Trophoblast cell (in vitro differentiated cells and primary cell): ENCODE data around the gene SORCS1.

Experiments
- DNase-seq, 2 donors: peaks; one replicate each; pipeline ENCODE4 v3.0.0-alpha.2; 2016
- H2AFZ ChIP-seq: 2 replicates; pipeline ENCODE4 v1.6.1; 2013; ENCODE audit warnings: low read length, moderate library complexity, mild to moderate bottlenecking; ENCODE audit not compliant: insufficient read depth, poor library complexity
- H2AK5ac ChIP-seq: 2 replicates; pipeline ENCODE4 v1.6.1; 2013; ENCODE audit warnings: mild to moderate bottlenecking, low read length
- H2BK120ac ChIP-seq: 2 replicates; pipeline ENCODE4 v1.6.1; 2013; ENCODE audit warnings: low read length, mild to moderate bottlenecking, moderate library complexity; ENCODE audit not compliant: insufficient read depth, poor library complexity
- H2BK12ac ChIP-seq: 2 replicates; pipeline ENCODE4 v1.6.1; 2013; ENCODE audit warnings: mild to moderate bottlenecking, low read length, moderate library complexity
- H2BK5ac ChIP-seq: 2 replicates; pipeline ENCODE4 v1.6.1; 2013; ENCODE audit warnings: low read length, low read depth, moderate library complexity, mild to moderate bottlenecking; ENCODE audit not compliant: poor library complexity
- H3K14ac ChIP-seq: 2 replicates; pipeline ENCODE4 v1.6.1; 2013; ENCODE audit warnings: mild to moderate bottlenecking, low read length
- H3K18ac ChIP-seq: 2 replicates; pipeline ENCODE4 v1.6.1; 2013; ENCODE audit warnings: mild to moderate bottlenecking, low read length
- H3K23ac ChIP-seq: 2 replicates; pipeline ENCODE4 v1.6.1; 2013; ENCODE audit warnings: low read length
- H3K27ac ChIP-seq: 2 replicates; pipeline ENCODE4 v1.5.1; 2013; ENCODE audit warnings: low read depth, mild to moderate bottlenecking, inconsistent platforms, low read length, moderate library complexity
- H3K27me3 ChIP-seq: 2 replicates; pipeline ENCODE4 v1.6.1; 2013; ENCODE audit warnings: inconsistent platforms, mild to moderate bottlenecking, low read length, moderate library complexity; ENCODE audit not compliant: insufficient read depth
- H3K36me3 ChIP-seq, 2 experiments: 1 replicate in 1 of 2; 2 replicates in 1 of 2; pipeline ENCODE4 v1.6.1; 2013; ENCODE audit warnings: low read length in 2 of 2, mild to moderate bottlenecking in 2 of 2, moderate library complexity in 1 of 2; ENCODE audit not compliant: insufficient read depth in 2 of 2, control insufficient read depth in 1 of 2
- H3K4ac ChIP-seq: 2 replicates; pipeline ENCODE4 v1.6.1; 2013; ENCODE audit warnings: low read depth, mild to moderate bottlenecking, low read length, moderate library complexity
- H3K4me1 ChIP-seq, 2 experiments: 1 replicate in 1 of 2; 2 replicates in 1 of 2; pipeline ENCODE4 v1.6.1; 2013; ENCODE audit warnings: low read length in 2 of 2, mild to moderate bottlenecking in 2 of 2, moderate library complexity in 1 of 2; ENCODE audit not compliant: insufficient read depth in 2 of 2, control insufficient read depth in 1 of 2
- H3K4me2 ChIP-seq: 2 replicates; pipeline ENCODE4 v1.6.1; 2013; ENCODE audit warnings: inconsistent platforms, mild to moderate bottlenecking, low read length, moderate library complexity
- H3K4me3 ChIP-seq: 2 replicates; pipeline ENCODE4 v1.5.1; 2013; ENCODE audit warnings: mild to moderate bottlenecking, low read depth, low read length, inconsistent platforms
- H3K79me1 ChIP-seq: one replicate; pipeline ENCODE4 v1.6.1; 2013; ENCODE audit warnings: low read length
- H3K79me2 ChIP-seq: 2 replicates; pipeline ENCODE4 v1.6.1; 2013; ENCODE audit warnings: low read length, mild to moderate bottlenecking; ENCODE audit not compliant: control insufficient read depth, insufficient read depth, poor library complexity
- H3K9ac ChIP-seq: 2 replicates; pipeline ENCODE4 v1.6.1; 2013; ENCODE audit warnings: mild to moderate bottlenecking, low read length
- H3K9me3 ChIP-seq: 2 replicates; pipeline ENCODE4 v1.6.1; 2013; ENCODE audit warnings: low read depth, mild to moderate bottlenecking, control low read depth, inconsistent platforms, low read length; ENCODE audit not compliant: insufficient read depth
- H4K12ac ChIP-seq: 2 replicates; pipeline ENCODE4 v1.6.1; 2013; ENCODE audit warnings: low read depth, mild to moderate bottlenecking, low read length, moderate library complexity
- H4K8ac ChIP-seq: 2 replicates; pipeline ENCODE4 v1.6.1; 2013; ENCODE audit warnings: low read depth, mild to moderate bottlenecking, low read length, moderate library complexity
- H4K91ac ChIP-seq: one replicate; pipeline ENCODE4 v1.6.1; 2013; ENCODE audit warnings: low read depth, mild to moderate bottlenecking, low read length, moderate library complexity
- WGBS: extraction: QIAGEN DNeasy Blood & Tissue Kit; methylation state at CpG from one replicate; pipeline ENCODE4 v1.1.7; 2013; ENCODE audit warnings: missing lambda C conversion rate; ENCODE audit not compliant: insufficient read length, insufficient coverage; ENCODE audit errors: extremely low coverage; 5-methylcytosine and 5-hydroxymethylcytosine counted together

The SORCS1 gene

GRCh38 chr10:106751091-106751490 lies 413.4 kb downstream of the SORCS1 start:
- no peak overlapping the region for H3K18ac ChIP-seq
- no peak overlapping the region for H3K9ac ChIP-seq
- no peak overlapping the region for H3K27ac ChIP-seq
- H2BK12ac ChIP-seq: no peak overlapping the region
- H3K4ac ChIP-seq: no peak overlapping the region
- no peak overlapping the region for H3K14ac ChIP-seq
- H3K4me2 ChIP-seq: no peak overlapping the region
- no peak overlapping the region for H4K12ac ChIP-seq
- no peak overlapping the region for H2BK5ac ChIP-seq
- H2BK120ac ChIP-seq: no peak overlapping the region
- no peaks in the 10 kb centered on the region for H3K79me1 ChIP-seq
- no peak overlapping the region for H3K4me3 ChIP-seq
- H3K79me2 ChIP-seq: no peaks in the 10 kb centered on the region
- H4K91ac ChIP-seq: no peak overlapping the region
- no CpG with 5 or more reads among the region's 5 CpGs for WGBS
- no peaks in the 10 kb centered on the region for H3K27me3 ChIP-seq
- H3K36me3 ChIP-seq: no peaks in the 10 kb centered on the region
- H3K4me1 ChIP-seq: no peaks in the 10 kb centered on the region
- no peak overlapping the region for H3K23ac ChIP-seq
- H2AFZ ChIP-seq: no peak overlapping the region
- no peak overlapping the region for H4K8ac ChIP-seq
- H3K9me3 ChIP-seq: no peaks in the 10 kb centered on the region
- no peak overlapping the region for H2AK5ac ChIP-seq
- DNase-seq: no peak

- no peaks in the 10 kb centered on the region for H3K79me2 ChIP-seq
- no peak overlapping the region for H3K4ac ChIP-seq
- H3K9me3 ChIP-seq: no peaks in the 10 kb centered on the region
- no peak overlapping the region for H2AFZ ChIP-seq
- H3K27ac ChIP-seq: no peak overlapping the region
- no peak overlapping the region for H2BK5ac ChIP-seq
- H3K9ac ChIP-seq: no peak overlapping the region
- H2BK120ac ChIP-seq: no peak overlapping the region
- no peak overlapping the region for H3K14ac ChIP-seq
- no peak overlapping the region for H3K18ac ChIP-seq
- no peaks in the 10 kb centered on the region for H3K27me3 ChIP-seq
- no CpG with 5 or more reads among the region's 1 CpG for WGBS
- no peaks in the 10 kb centered on the region for H3K79me1 ChIP-seq
- no peak overlapping the region for H4K12ac ChIP-seq
- no peak overlapping the region for H4K91ac ChIP-seq
- H3K36me3 ChIP-seq: no peaks in the 10 kb centered on the region
- H4K8ac ChIP-seq: no peak overlapping the region
- H2AK5ac ChIP-seq: no peak overlapping the region
- no peak overlapping the region for H3K4me2 ChIP-seq
- H3K4me1 ChIP-seq: no peaks in the 10 kb centered on the region
- H3K4me3 ChIP-seq: no peak overlapping the region
- no peak overlapping the region for H3K23ac ChIP-seq
- no peak for DNase-seq
- H2BK12ac ChIP-seq: no peak overlapping the region
Observed at GRCh38 chr10:106746868-106747267, 417.6 kb downstream of the SORCS1 start.

DNA sequence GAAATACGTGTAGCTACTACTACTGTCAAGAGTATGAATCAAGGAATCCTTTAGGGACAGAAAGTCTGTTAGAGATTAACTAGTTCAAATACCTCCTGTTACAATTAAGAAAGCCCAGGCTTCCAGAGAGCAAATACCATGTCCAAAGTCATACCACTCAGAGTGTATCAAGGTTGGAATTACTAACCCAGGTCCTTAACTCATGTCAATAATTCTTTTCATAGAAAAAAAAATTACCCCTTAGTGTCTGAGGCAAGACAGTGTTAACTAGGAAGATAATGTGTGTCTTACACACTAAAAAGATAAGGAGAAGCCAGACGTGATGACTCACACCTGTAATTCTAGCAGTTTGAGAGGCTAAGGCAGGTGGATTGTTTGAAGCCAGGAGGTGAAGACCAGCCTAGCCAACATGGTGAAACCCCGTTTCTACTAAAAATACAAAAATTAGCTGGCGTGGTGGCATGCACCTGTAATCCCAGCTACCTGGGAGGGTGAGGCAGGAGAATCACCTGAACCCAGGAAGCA lies 423.4 kb downstream of the SORCS1 start:
- no peaks in the 10 kb centered on the region for H3K27me3 ChIP-seq
- H3K36me3 ChIP-seq: no peaks in the 10 kb centered on the region
- no peaks in the 10 kb centered on the region for H3K79me2 ChIP-seq
- no peak overlapping the region for H3K4ac ChIP-seq
- H3K14ac ChIP-seq: no peak overlapping the region
- H3K4me3 ChIP-seq: no peak overlapping the region
- no peak overlapping the region for H2AK5ac ChIP-seq
- peaks cover 0 to 3% of the 10 kb centered on the region in 2 experiments for H3K4me1 ChIP-seq
- H2BK5ac ChIP-seq: no peak overlapping the region
- no peak overlapping the region for H4K12ac ChIP-seq
- H3K9ac ChIP-seq: no peak overlapping the region
- no peak overlapping the region for H4K91ac ChIP-seq
- no peak overlapping the region for H3K23ac ChIP-seq
- no peaks in the 10 kb centered on the region for H3K9me3 ChIP-seq
- H3K18ac ChIP-seq: no peak overlapping the region
- DNase-seq: peak in 1 of 2 donors; percentile 15
- H4K8ac ChIP-seq: no peak overlapping the region
- no peak overlapping the region for H2BK120ac ChIP-seq
- no peak overlapping the region for H2AFZ ChIP-seq
- no peak overlapping the region for H3K27ac ChIP-seq
- WGBS: no CpG with 5 or more reads among the region's 4 CpGs
- H3K79me1 ChIP-seq: no peaks in the 10 kb centered on the region
- no peak overlapping the region for H3K4me2 ChIP-seq
- no peak overlapping the region for H2BK12ac ChIP-seq

- no peak overlapping the region for H2AFZ ChIP-seq
- no peaks in the 10 kb centered on the region for H3K9me3 ChIP-seq
- no peak overlapping the region for H2BK120ac ChIP-seq
- H3K18ac ChIP-seq: no peak overlapping the region
- H3K27ac ChIP-seq: no peak overlapping the region
- H3K27me3 ChIP-seq: no peaks in the 10 kb centered on the region
- no peak overlapping the region for H2BK5ac ChIP-seq
- H2AK5ac ChIP-seq: no peak overlapping the region
- no peak overlapping the region for H4K12ac ChIP-seq
- H3K4me1 ChIP-seq: peaks cover 0 to 3% of the 10 kb centered on the region in 2 experiments
- WGBS: no CpG with 5 or more reads among the region's 1 CpG
- H3K4me3 ChIP-seq: no peak overlapping the region
- no peaks in the 10 kb centered on the region for H3K79me1 ChIP-seq
- no peak overlapping the region for H3K4me2 ChIP-seq
- no peak overlapping the region for H4K91ac ChIP-seq
- H2BK12ac ChIP-seq: no peak overlapping the region
- no peak for DNase-seq
- H4K8ac ChIP-seq: no peak overlapping the region
- no peak overlapping the region for H3K23ac ChIP-seq
- H3K9ac ChIP-seq: no peak overlapping the region
- no peaks in the 10 kb centered on the region for H3K36me3 ChIP-seq
- no peaks in the 10 kb centered on the region for H3K79me2 ChIP-seq
- no peak overlapping the region for H3K14ac ChIP-seq
- H3K4ac ChIP-seq: no peak overlapping the region
Observed at GRCh38 chr10:106740071-106740470, 424.4 kb downstream of the SORCS1 start.
